Osteoblast (primary cell): ENCODE measurements around the gene PIK3R5. TPM values are rescaled to one million over a fixed set of nuclear protein-coding genes. Genes with fewer than 3 reads are reported as not detected.

Experiments used
- DNase-seq: peaks from one replicate; pipeline ENCODE4 v3.0.0; 2011; ENCODE audit warnings: low spot score, mixed read lengths; ENCODE audit not compliant: insufficient read length; ENCODE audit errors: missing footprints
- H2AFZ ChIP-seq: 2 replicates; pipeline ENCODE4 v1.6.0; 2011; ENCODE audit warnings: mild to moderate bottlenecking, low read length
- H3K27ac ChIP-seq: 2 replicates; pipeline ENCODE4 v1.5.1; 2011; ENCODE audit warnings: mild to moderate bottlenecking, low read depth, low read length, moderate library complexity
- H3K27me3 ChIP-seq: 2 replicates; pipeline ENCODE4 v1.6.0; 2012; ENCODE audit warnings: mild to moderate bottlenecking, control low read depth, inconsistent platforms, low read length, moderate library complexity; ENCODE audit not compliant: insufficient read depth
- H3K36me3 ChIP-seq: 2 replicates; pipeline ENCODE4 v1.5.1; 2011; ENCODE audit warnings: mild to moderate bottlenecking, low read length, control low read depth, moderate library complexity; ENCODE audit not compliant: insufficient read depth
- H3K4me1 ChIP-seq: 2 replicates; pipeline ENCODE4 v1.5.1; 2011; ENCODE audit warnings: mild to moderate bottlenecking, low read length, control low read depth, moderate library complexity; ENCODE audit not compliant: insufficient read depth
- H3K4me2 ChIP-seq: 2 replicates; pipeline ENCODE4 v1.6.0; 2011; ENCODE audit warnings: mild to moderate bottlenecking, low read length; ENCODE audit not compliant: insufficient read depth
- H3K4me3 ChIP-seq: fragments of 200-600 bp; sonication (generic); 3 replicates; pipeline ENCODE4 v1.5.1; 2012; ENCODE audit warnings: mild to moderate bottlenecking, low read length, inconsistent platforms; ENCODE audit not compliant: insufficient read depth
- H3K79me2 ChIP-seq: 2 replicates; pipeline ENCODE4 v1.6.0; 2012; ENCODE audit warnings: mild to moderate bottlenecking, low read length, control low read depth, inconsistent platforms; ENCODE audit not compliant: insufficient read depth
- H3K9me3 ChIP-seq: 2 replicates; pipeline ENCODE4 v1.5.1; 2011; ENCODE audit warnings: low read depth, low read length, control low read depth
- H4K20me1 ChIP-seq: 2 replicates; pipeline ENCODE4 v1.6.0; 2012; ENCODE audit warnings: mild to moderate bottlenecking, low read length, control low read depth; ENCODE audit not compliant: insufficient read depth
- total RNA-seq: library from RNA; depleted of rRNA; stranded (reverse); fragments of >200 nt; gene quantifications from 2 replicates; pipeline ENCODE4 v1.2.3, GENCODE V29; 2012
- TF ChIP-seq, protein P1 (sequence below): IDR thresholded peaks from 2 replicates; pipeline ENCODE4 v1.5.1; 2011; ENCODE audit warnings: mild to moderate bottlenecking, low read depth, low read length, moderate library complexity; ENCODE audit errors: extremely low read depth

Gene PIK3R5
- total RNA-seq, 1 donor, result 0.36 TPM

GRCh38 chr17:8900626-8901585 lies 64.6 kb downstream of the PIK3R5 start:
- H4K20me1 ChIP-seq, result no peaks in the 10 kb centered on the region
- no peak overlapping the region for H3K4me3 ChIP-seq

DNA sequence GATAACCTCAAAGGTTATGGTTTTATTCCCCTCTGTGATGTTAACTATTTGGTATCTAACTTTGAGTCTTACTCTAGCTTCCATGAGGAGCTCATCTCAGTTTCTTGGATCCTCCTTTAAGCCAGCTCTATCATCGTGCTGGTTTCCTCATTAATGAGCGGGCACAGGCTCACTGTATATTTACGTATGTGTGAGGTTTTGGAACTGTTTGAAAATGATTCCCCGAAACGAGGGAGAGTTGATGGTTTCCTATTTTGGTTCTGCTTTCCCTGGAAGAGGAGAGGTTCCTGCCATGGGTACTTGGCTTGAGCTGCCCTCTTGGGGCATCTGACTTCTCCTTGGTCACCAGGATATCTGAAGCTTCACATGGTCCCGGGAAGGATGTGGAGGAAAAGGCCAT lies 65.3 kb downstream of the PIK3R5 start:
- TF ChIP-seq, protein P1, sequence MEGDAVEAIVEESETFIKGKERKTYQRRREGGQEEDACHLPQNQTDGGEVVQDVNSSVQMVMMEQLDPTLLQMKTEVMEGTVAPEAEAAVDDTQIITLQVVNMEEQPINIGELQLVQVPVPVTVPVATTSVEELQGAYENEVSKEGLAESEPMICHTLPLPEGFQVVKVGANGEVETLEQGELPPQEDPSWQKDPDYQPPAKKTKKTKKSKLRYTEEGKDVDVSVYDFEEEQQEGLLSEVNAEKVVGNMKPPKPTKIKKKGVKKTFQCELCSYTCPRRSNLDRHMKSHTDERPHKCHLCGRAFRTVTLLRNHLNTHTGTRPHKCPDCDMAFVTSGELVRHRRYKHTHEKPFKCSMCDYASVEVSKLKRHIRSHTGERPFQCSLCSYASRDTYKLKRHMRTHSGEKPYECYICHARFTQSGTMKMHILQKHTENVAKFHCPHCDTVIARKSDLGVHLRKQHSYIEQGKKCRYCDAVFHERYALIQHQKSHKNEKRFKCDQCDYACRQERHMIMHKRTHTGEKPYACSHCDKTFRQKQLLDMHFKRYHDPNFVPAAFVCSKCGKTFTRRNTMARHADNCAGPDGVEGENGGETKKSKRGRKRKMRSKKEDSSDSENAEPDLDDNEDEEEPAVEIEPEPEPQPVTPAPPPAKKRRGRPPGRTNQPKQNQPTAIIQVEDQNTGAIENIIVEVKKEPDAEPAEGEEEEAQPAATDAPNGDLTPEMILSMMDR, result no peak
- DNase-seq, result no peak
- Histone ChIP-seq H3K4me2 (no peak overlapping the region), H3K4me1 (no peaks in the 10 kb centered on the region), H3K27me3 (peaks cover 34% of the 10 kb centered on the region), H3K36me3 (no peaks in the 10 kb centered on the region), H3K27ac (no peak overlapping the region), H3K79me2 (no peaks in the 10 kb centered on the region), H2AFZ (no peak overlapping the region), H3K9me3 (no peaks in the 10 kb centered on the region), H3K4me3 (no peak overlapping the region), H4K20me1 (no peaks in the 10 kb centered on the region)

More at GRCh38 chr17:8900626-8901585, 64.6 kb downstream of the PIK3R5 start:
- H3K27me3 ChIP-seq, result peaks cover 34% of the 10 kb centered on the region
- H3K79me2 ChIP-seq, result no peaks in the 10 kb centered on the region
- H3K9me3 ChIP-seq, result no peaks in the 10 kb centered on the region
- no peaks in the 10 kb centered on the region for H3K36me3 ChIP-seq
- DNase-seq, result no peak
- no peak overlapping the region for H2AFZ ChIP-seq
- no peak overlapping the region for H3K27ac ChIP-seq
- H3K4me1 ChIP-seq, result no peaks in the 10 kb centered on the region
- TF ChIP-seq, protein P1, result no peak
- H3K4me2 ChIP-seq, result no peak overlapping the region

DNA sequence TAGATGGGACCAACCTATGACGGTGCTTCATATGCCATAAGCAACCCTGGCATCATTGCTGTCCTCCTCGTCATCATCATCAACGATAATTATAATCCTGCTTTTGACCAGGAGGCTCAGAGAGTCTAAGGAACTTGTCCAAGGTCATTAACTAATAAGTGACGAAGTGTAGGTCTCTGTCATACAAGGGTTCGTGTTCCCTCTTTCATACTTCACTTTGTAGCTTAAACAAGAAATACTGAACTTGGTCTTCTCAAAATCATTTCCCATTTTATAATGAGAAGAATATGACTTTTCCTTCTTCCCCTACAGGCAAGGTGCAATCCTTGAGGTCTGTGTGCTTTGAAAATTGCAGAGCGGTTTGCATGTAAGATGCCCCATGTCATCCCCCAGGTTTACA lies 66.9 kb downstream of the PIK3R5 start:
- Histone ChIP-seq H3K4me3 (no peak overlapping the region), H3K4me2 (no peak overlapping the region), H4K20me1 (no peaks in the 10 kb centered on the region), H3K9me3 (no peaks in the 10 kb centered on the region), H3K36me3 (no peaks in the 10 kb centered on the region), H3K79me2 (no peaks in the 10 kb centered on the region), H3K4me1 (peaks cover 4% of the 10 kb centered on the region), H3K27me3 (peaks cover 23% of the 10 kb centered on the region), H3K27ac (no peak overlapping the region), H2AFZ (no peak overlapping the region)
- TF ChIP-seq, protein P1, result no peak
- DNase-seq, result no peak

DNA sequence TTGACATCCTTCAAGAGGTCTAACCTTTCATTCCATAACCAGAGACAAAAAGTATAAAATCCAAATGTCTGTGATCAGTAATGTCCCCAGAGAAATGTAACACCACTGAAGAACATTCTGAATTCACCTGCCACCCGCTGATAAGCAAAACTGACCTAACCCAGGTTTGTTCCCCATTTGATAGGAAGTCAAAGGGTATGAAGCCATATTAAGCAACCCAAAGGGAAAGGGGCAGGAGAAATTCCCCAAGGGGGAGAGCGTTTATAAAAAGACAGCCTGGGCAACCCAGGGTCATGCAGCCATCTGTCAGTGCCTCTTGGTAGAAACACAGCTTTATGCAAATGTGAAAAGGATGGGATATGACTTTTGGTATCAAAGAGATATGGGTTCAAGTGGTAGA lies 67.4 kb downstream of the PIK3R5 start:
- H4K20me1 ChIP-seq, result no peaks in the 10 kb centered on the region
- H2AFZ ChIP-seq, result no peak overlapping the region
- no peak for DNase-seq
- no peak overlapping the region for H3K27ac ChIP-seq
- no peak overlapping the region for H3K4me2 ChIP-seq
- H3K4me1 ChIP-seq, result peaks cover 4% of the 10 kb centered on the region
- H3K79me2 ChIP-seq, result no peaks in the 10 kb centered on the region
- H3K4me3 ChIP-seq, result no peak overlapping the region
- no peaks in the 10 kb centered on the region for H3K9me3 ChIP-seq
- H3K36me3 ChIP-seq, result no peaks in the 10 kb centered on the region
- TF ChIP-seq, protein P1, result no peak
- peaks cover 23% of the 10 kb centered on the region for H3K27me3 ChIP-seq
